Middle frontal gyrus (tissue), 1 donor: Measurements from ENCODE around the gene CMSS1.

Experiments used
- DNase-seq: peaks from one replicate; pipeline ENCODE4 v3.0.0-alpha.2; 2015; ENCODE audit warnings: low spot score; ENCODE audit errors: extremely low spot score

CMSS1 gene

DNA sequence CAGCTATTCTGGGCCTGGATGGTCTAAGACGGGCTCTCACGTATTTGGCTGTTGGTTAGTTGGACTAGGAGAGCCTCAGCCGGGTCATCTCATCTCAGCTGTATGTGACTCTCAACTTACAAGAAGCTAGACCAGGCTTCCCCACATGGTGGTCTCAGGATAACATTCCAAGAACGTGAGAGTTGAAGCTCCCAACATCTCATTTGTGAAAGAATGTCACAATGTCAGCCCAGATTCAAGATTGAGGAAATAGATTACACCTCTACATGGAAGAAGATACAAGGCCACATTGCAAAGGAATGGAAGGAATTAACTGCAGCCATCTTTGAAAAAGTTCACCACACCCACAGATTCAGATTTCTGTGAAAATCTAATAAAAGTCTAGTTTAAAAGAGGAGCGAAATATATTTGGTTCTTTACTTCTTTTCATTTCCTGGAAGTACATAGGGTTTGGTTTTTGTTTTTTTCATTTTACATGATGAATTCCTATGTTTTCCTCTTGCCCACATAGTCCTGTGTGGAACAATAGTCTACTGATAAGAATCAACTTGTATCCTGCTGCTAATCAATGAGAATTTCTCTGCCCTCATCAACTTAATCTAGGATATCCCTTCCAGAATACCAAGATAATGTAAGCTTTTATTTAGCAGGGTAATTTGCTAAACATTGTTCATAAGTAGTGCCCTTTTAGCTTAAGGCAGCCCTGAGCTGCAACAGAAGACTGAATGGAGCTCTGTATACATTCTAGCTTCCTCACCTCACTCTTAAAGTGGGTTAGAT is 116.5 kb downstream of the CMSS1 start:
- no peak for DNase-seq

DNA sequence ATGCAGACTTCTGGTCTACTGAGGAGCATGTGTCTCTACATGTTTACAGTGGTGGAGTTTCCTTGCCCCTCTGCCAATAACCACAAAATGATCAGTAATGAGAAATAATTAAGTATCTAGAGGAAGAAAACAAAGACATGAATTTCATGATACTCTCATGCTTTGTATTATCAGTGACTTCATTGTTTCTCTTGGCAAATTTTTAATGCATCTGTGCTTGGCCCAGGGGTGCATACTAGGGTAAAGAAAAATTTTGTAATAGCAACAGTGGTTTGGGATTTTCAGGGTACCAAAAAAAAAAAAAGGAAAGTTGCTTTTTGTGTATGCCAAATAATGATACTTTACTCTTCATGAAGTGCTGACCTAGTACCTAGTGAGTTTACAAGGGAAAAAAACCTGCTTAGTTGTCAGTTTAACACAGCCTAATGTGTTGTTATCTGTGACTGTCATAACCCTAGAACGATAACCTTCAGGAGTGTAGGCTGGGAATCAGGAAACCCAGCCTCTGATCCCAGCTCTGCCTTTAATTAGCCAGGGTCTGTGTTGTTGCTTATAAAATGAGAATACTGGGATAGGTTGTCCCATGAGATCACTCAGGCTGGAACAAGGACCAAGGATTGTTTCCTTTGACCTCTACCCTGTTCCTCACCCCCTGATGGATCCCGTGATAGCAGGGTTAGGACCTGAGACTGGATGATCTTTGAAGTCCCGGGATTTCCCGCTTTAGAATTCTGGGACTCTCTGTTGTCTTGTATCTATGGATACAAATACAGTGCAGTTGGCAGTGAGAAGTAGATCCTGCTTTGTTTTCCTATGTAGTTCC is 117.5 kb downstream of the CMSS1 start:
- DNase-seq: no peak

DNA sequence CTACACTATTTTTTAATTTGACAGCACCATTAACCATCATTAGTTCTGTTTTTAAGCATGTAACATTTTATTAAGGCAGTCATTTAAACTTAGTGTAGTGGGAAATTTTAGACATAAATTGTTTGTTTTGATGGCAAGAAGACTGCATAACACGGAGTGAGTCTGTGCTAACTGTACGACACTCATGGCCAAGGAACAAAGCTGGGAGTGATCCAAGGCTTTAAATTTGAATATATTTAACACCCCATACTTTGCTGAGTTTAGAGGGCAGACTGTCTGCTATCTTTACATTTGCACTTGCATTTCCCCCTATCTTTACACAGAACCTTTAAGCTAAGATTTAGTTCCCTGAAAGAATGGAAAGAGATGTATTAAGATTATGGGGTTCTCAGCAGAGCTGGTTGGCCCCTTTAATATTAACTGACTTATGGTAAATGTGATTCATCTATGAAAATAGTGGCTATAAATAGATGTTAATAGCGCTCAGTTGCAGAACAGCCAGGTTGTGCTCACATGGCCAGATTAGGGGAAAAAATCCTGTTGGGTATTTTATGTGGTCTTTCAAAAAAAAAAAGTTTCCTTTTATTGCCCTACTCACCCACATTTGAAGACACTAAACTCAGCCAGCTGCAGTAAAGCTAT is 120.7 kb downstream of the CMSS1 start:
- DNase-seq: no peak

DNA sequence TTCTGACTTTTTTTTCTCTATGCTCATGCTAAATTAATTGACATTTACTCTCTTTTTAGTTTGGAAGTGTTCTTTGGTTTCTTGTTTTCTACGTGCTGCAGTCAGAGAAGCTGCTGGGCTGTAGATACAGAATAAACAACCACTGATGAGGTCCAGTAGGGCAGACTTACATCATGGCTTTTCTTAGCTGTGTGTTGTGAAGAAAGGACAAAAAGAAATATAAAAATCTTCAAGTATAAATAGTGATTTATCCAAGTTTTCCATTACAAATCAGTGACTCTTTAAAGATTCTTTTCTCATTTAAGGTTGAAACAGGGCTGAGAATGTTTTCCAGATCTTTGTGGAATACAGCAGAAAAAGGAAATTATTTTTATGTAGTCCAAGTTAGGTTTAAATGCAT is 122.2 kb downstream of the CMSS1 start:
- DNase-seq: no peak

DNA sequence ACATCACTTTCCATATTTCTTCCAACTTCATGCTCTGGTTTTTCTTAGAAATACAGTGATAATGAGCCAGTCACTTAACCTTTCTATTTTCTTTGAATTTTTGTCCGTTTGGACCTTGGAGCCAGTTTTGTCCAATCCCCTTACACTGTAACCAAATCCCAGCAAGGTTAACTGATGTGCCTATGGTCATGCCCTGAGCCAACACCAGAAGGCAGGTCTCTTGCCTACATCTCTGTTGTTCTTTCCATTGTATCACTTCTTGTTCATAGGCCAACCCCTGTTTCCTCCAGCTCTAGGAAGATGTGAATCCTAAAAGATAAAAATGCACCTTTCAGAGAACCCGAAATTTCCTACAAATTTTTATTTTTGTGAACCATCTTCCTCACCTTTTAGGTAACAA is 122.7 kb downstream of the CMSS1 start:
- no peak for DNase-seq

DNA sequence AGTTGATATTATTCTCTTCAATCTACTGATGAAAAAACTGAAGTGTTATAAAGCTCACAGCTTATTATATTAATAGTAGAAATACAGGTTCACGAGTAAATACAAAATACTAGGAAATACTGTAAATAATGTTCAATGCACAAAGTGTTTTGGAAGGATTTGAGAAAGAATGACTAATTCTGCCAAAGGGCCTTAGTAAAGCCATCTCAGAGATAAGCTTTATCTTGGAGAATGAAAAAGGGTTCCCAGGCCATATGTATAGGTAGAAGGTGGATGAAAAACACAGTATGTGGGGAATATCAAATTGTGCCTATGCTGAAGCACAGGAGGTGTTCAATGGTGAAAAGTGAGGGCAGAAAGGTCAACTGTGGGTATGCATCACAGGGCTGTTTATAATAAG is 123.5 kb downstream of the CMSS1 start:
- DNase-seq: no peak

DNA sequence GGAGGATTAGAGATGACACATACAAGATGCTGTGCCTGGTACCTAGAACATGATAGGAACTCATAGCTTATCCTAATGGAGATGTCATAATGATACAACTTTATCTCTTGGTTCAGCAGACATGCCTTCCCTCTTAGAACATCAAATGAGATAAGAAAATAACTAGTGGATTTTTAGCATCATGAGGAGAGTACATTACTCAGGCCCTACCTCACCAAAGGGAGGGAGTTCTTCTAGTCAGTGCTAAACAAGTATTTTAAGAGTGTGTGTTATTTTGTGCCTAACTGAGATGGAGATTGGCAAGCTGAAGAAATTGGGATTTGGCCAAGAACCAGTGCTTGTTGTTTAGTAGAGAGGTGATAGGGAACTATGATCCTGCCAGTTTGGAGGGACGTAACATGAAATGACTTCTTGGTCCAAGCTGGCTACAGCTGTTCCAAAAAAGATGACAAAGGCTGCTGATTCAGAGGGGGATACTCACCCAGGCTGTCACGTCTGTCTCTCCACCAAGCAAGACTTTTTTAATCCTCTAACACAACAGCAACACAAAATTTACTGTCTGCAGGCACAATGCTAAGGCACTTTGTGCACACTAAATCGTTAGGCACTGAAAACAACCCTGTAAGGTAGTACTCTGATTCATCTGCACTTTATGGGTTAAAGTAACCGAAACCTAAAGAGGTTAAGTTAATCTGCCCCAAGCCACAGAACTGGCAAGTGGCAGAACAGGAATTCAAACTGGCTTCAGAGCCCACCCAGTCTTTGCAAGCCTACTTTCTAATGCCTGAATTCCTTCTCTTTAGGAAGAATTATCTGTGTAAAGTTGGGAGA is 126.5 kb downstream of the CMSS1 start:
- no peak for DNase-seq

DNA sequence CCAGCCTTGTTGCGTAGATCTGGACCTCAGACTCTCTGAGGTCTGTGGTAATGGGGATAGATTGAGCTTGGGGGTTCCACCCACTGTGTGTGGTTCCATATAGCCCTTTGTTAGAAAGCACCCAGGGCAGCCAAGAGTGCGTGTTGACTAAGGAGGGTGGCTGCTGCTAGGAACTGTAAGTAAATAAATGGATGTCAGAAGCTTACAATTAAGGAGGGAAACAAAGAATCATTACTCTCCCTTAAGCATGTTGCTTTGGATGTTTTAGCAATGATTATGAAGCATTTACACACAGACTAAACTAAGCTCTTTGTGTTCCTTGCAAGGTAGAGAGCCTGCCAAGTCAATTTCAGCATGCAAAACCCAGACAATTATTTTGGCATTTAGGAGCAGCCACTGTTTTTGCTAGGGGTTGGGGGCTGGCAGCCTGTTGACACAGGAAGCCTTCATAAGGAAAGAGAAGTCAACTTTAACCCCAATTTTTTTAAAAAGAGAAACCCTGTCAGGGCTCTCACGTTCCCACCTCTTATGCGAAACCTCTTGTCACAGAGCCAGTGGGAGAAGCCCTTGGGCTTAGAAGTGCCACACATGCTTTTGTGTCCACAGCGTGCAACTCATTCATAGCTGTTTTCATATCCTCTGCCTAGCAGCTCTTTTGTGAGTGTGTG is 127.8 kb downstream of the CMSS1 start:
- DNase-seq: no peak

DNA sequence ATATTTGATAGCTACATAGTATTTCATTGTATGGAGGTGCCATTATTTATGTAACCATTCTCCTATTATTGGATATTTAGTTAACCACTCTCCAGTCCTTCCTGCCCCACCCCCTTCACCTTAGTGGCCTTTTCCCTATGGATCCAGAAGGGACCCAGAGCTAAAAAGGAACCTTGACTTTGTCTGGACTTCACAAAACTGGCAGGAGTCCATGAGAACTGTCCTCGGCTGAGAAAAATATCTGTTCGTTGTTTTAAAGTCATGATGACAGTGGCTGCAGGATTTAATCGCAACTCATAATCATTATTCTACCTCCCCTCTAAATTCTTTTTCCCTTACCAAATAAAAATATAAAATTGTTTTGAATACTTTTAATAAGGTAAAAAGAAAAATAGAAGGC is 129.7 kb downstream of the CMSS1 start:
- no peak for DNase-seq

DNA sequence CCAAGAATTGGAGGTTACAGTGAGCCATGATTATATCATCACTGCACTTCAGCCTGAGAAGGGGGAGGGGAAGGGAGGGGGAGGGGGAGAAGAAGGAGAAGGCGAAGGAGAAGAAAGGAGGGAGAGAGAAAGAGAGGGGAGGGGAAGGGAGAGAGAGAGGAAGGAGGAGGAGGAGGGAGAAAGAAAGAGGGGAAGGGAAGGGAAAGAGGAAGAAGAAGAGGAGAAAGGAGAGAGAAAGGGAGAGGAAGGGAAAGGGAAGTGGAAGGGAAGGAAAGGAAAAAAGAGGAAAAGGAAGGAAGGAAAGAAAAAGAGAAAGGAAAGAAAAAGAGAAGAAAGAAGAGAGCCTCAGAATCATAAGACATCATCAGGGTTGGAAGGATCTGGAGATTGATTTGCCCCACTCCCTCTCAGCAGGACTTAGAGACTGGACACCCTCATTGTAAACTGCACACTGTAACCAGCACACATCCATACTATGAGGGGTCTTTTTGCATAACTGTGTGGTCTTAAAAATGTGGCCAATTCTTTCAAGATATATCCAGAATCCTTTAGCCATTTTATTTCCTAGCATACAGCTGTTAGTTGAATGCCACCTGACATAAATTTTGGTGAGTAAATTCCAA is 130.9 kb downstream of the CMSS1 start:
- DNase-seq: no peak

DNA sequence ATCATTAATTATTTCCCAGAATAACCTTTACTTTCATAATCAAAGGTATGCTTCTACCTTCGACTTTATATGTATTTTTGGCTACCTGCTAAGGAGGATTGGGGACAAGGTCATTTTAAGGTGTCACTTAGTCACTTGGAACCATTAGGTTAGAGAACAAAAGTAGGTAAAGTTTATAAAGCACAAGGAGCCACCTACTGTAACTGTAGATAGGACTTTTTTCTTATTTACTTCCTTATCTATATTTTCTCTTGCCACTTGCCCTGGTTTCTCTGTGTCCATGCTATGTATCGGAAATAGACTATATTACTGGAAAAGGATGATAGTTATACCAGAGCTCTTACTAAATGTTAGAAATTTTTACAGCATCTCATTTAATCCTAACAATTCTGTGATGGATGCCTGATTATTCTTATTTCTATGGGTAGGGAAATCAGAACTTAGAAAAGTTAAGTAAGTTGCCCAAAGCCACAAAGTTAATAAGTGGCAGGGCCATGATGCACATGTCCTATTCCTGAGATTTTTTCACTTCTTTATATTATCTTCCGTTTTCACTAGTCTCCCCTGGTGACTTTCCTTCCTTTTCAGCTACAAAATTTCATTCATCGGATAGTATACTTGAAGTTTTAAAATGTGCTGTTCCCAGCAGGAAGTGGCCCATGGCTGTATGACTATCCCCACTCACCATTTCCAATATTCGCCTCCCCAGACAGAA is 132.5 kb downstream of the CMSS1 start:
- DNase-seq: no peak

DNA sequence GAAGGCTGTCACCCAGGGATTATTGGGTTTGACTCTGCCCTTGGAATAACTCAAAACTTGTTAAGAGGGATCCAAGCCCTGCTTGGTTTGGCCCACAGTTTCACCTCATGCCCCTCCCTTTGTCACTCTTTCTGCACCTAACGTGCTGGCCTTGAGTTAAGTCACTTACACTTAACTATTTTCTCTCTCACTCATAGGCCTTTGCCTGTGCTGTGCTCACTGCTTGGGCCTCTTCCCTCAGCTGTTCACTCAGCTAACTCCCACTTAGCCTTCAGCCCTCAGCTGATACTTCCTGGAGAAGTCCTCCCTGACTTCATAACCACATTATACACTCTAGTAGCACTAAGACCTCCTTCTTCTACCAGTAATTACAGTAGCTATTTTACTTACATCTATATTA is 133.3 kb downstream of the CMSS1 start:
- no peak for DNase-seq

DNA sequence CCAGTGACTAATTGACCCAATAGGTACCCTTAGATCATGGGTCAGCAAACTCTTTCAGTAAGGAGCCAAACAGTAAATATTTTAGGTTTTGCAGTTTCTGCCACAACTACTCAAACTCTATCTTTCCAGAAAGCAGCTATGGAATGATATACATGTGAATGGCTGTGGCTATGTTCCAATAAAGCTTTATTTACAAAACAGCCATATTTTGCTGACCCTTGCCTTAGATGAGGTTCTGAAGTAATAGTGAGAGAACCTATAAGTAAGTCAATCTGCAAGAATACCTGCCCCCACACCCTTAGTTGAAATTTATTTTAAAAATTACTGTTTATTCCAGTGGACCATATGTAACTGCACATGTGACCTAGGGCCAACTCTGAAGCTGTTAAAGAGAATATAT is 134.0 kb downstream of the CMSS1 start:
- DNase-seq: no peak

DNA sequence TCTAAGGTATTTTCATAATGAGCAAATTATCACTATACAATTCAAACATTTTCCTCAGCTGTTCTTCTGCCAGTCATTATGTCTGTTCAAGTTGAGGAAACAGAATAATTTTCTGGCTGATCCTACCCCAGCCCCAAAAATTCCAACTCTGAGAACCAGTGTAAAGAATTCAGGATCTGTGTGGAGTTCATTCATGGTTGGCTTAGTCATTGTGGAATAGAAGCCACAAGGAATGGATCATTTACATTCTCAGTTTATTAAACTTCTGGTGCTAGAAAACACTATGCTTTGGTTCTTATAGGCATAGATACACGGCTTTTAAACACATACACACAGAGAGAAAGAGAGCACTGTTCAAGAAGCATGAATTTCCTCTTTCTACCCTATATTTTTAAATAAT is 134.6 kb downstream of the CMSS1 start:
- no peak for DNase-seq

DNA sequence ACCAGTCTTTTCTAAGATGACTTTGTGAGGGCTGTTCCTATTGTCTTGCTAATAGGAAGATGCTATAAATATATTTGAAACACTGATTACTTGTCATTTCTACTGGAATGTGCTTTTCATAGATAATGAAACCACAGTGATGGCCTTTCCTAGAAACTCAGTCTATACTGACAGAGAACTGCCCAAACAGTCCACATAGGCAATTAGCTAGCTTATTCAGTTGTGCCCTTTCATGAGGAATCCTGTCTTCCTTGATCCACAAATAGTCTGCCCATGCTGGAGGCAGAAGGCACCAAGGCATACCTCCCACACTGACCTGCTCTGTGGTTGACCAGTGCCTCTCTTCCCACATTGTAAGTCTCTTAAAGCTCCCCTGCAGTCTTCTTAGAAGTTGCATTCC is 135.9 kb downstream of the CMSS1 start:
- no peak for DNase-seq

DNA sequence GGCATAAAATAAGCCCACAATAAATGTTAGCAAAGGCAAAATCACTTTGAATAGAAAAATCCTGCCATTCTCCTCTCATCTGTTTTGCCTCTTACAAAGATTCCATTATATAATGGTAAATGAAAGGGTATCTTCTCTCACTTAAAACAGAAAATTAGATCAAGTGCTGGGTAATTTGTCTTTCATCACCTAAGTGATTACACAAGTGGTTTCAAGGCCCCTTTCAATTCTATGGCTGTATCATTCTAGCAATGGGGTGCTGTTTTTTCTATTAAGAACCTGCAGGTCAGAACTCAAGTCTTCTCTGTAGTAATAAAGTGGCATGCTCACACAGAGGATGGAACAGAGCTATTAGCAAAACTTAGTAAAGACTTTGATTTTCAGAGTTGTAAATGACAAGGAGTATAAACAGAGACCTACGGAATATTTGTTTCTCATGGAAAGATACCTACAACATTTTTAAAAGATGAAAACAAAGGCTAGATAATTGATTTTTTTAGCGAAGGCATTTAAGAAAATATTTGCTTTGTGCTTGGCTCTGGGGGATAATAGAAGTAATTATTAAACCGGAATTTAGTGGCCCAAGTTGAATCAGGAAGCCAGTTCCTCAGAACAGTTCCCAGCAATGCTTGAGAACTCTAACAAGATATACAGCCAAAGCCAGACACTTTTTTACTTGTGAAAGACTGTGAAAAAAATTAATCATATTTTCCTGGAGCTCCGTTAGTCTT is 137.4 kb downstream of the CMSS1 start:
- no peak for DNase-seq

DNA sequence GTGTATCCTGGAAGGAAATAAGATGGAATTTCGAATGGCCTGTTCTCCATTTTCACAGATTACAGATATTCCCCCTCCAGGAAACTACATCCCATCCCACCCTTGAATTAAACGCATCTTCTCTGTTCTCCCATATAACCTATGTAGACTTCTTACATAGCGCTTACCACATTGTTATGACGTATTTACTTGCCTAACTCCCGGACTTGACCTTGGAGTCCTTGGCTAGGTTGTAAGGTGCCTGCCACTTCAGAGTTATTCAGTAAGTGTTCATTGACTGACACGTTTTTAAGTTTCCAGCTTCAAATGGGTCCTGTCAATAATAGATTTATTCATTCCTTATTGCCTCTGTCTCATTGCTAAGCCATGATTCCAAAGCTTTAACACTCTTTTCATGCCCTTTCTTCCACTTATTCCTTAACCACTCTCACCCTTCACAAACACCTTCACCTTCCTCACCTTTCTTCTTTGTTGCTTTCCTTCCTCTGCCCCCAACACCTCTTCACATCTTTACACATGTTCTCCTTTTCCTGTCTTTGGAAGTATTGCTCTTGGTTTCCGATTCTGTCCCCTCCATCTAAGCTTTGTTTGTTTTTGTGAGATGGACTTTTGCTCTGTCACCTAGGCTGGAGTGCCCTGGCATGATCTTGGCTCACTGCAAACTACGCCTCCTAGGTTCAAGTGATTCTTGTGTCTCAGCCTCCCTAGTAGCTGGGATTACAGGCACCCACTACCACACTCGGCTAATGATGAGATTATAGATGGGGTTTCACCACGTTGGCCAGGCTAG is 138.3 kb downstream of the CMSS1 start:
- DNase-seq: no peak

DNA sequence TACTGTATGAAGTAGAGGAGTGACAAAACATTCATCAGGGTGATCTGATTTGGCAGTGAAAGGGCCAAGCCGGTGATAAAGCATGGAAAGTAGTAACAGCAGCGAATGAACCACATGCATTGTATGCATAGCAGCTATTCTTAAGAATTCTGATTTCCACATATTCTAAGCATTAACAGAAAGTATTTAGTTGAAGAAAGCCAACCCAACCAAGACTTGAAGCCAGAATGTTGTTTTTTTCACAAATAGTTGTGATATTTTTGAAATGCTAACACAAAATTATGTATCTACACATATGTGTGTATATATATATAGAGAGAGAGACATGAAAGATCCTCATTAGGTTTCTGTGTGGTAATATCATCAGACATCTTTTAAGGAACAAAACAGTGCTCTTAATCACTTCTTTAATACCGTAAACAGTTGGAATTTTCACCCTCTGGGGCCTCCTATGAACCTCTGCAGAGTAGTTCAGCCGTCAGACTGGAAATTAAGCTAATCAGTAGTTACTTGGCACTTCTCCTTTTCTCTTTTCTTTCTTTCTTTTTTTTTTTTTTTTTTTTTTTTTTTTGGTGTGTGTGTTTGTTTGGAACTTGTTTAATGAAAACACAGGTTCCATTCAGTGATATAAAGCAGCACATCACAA is 139.6 kb downstream of the CMSS1 start:
- DNase-seq: no peak
